HepG2 (cell line): ENCODE data around the gene ETV5. TPM values are rescaled to one million over a fixed set of nuclear protein-coding genes. Genes with fewer than 3 reads are reported as not detected.

ENCODE experiments used
- CEBPB ChIP-seq: IDR thresholded peaks from 2 replicates; pipeline ENCODE4 v1.6.1; 2011; ENCODE audit warnings: low read depth, low read length, improper control_type of control experiment, borderline replicate concordance
- FOSL2 ChIP-seq: sonication (generic); formaldehyde crosslinking; IDR thresholded peaks from 2 replicates; pipeline ENCODE4 v1.4.0; 2020; ENCODE audit warnings: missing genetic modification reagents
- MTF2 ChIP-seq: sonication (generic); formaldehyde crosslinking; IDR thresholded peaks from 2 replicates; pipeline ENCODE4 v1.5.0; 2020; ENCODE audit warnings: missing genetic modification reagents, borderline replicate concordance
- NR0B2 ChIP-seq: sonication (generic); formaldehyde crosslinking; IDR thresholded peaks from 2 replicates; pipeline ENCODE4 v1.4.0; 2020; ENCODE audit warnings: mild to moderate bottlenecking, missing genetic modification reagents
- PLRG1 ChIP-seq: fragments of 450-650 bp; conservative IDR thresholded peaks from 2 replicates; pipeline ENCODE4 v1.6.1; 2016
- RAD21 ChIP-seq: fragments of 450-650 bp; formaldehyde crosslinking; IDR thresholded peaks from 2 replicates; pipeline ENCODE4 v1.5.0; 2020; ENCODE audit warnings: mild to moderate bottlenecking
- SPEN ChIP-seq: sonication (generic); formaldehyde crosslinking; IDR thresholded peaks from 2 replicates; pipeline ENCODE4 v1.5.1; 2020; ENCODE audit warnings: low read depth, mild to moderate bottlenecking, missing genetic modification reagents
- TCF7L2 ChIP-seq: IDR thresholded peaks from 2 replicates; pipeline ENCODE4 v1.6.1; 2011; ENCODE audit warnings: mild to moderate bottlenecking, low read depth, low read length, moderate library complexity
- THYN1 ChIP-seq: sonication (generic); formaldehyde crosslinking; IDR thresholded peaks from 2 replicates; pipeline ENCODE4 v1.8.1; 2023; ENCODE audit warnings: low read depth, mild to moderate bottlenecking, moderate library complexity, missing genetic modification reagents, borderline replicate concordance
- TSC22D2 ChIP-seq: sonication (generic); formaldehyde crosslinking; IDR thresholded peaks from 2 replicates; pipeline ENCODE4 v1.5.1; 2020; ENCODE audit warnings: missing genetic modification reagents, mild to moderate bottlenecking, borderline replicate concordance
- ZNF138 ChIP-seq: sonication (generic); formaldehyde crosslinking; IDR thresholded peaks from 2 replicates; pipeline ENCODE4 v1.5.0; 2020; ENCODE audit warnings: mild to moderate bottlenecking, low read depth, missing genetic modification reagents
- ZNF280D ChIP-seq: sonication (generic); formaldehyde crosslinking; IDR thresholded peaks from 2 replicates; pipeline ENCODE4 v1.5.1; 2020; ENCODE audit warnings: mild to moderate bottlenecking, missing genetic modification reagents
- ZNF34 ChIP-seq: sonication (generic); formaldehyde crosslinking; IDR thresholded peaks from 2 replicates; pipeline ENCODE4 v1.4.0; 2020; ENCODE audit warnings: mild to moderate bottlenecking, missing genetic modification reagents, borderline replicate concordance
- ZNF407 ChIP-seq: sonication (generic); formaldehyde crosslinking; IDR thresholded peaks from one replicate; pipeline ENCODE4 v1.5.1; 2020; ENCODE audit warnings: mild to moderate bottlenecking, missing genetic modification reagents; ENCODE audit errors: not compliant biosample characterization
- ZNF639 ChIP-seq: conservative IDR thresholded peaks from 2 replicates; pipeline ENCODE4 v1.6.1; 2018; ENCODE audit warnings: missing genetic modification reagents
- ZNF761 ChIP-seq: sonication (generic); formaldehyde crosslinking; conservative IDR thresholded peaks from 2 replicates; pipeline ENCODE4 v1.4.0; 2020; ENCODE audit warnings: mild to moderate bottlenecking, missing genetic modification reagents
- ZNF777 ChIP-seq: sonication (generic); formaldehyde crosslinking; IDR thresholded peaks from 2 replicates; pipeline ENCODE4 v1.4.0; 2020; ENCODE audit warnings: missing genetic modification reagents
- polyA plus RNA-seq, 8 experiments: library from polyadenylated mRNA; depleted of rRNA in 3 of 8; stranded (reverse) in 7 of 8; unstranded in 1 of 8; fragments of >200 nt; fragmentation: Illumina TruSeq in 4 of 8; extraction: Trizol in 4 of 8; gene quantifications; 2 replicates each; pipeline versions ENCODE4 v1.2.1 to v1.2.3, GENCODE V29; 2011 to 2016; ENCODE audit warnings: low read depth in 4 of 8, missing spikeins in 1 of 8, mixed read lengths in 1 of 8; ENCODE audit not compliant: insufficient read depth in 1 of 8
- total RNA-seq, 5 experiments: library from RNA; depleted of rRNA; stranded (reverse); fragments of >200 nt; fragmentation: Illumina TruSeq; extraction: Trizol; gene quantifications; 2 replicates each; pipeline ENCODE4 v1.2.3, GENCODE V29; 2016; ENCODE audit warnings: low read depth in 1 of 5

The ETV5 gene
- total and polyA plus RNA-seq, 2 of the 13 experiments (the other 11 are each of a cell fraction or from before 2014, with no cell fraction given) = 52.9 to 57.2 TPM

GRCh38 chr3:186002884-186003472, 105.9 kb downstream of the ETV5 start (continued):
- TF ChIP-seq ZNF407 (CRISPR knock-in tag) = no peak
- TF ChIP-seq ZNF34 (CRISPR knock-in tag) = no peak
- no peak for TF ChIP-seq CEBPB
- peak; percentile 56 for TF ChIP-seq FOSL2 (CRISPR knock-in tag)
- TF ChIP-seq ZNF761 (CRISPR knock-in tag) = no peak
- TF ChIP-seq MTF2 (CRISPR knock-in tag) = no peak
- no peak for TF ChIP-seq TSC22D2 (CRISPR knock-in tag)
- TF ChIP-seq ZNF280D (CRISPR knock-in tag) = no peak
- no peak for TF ChIP-seq ZNF777 (CRISPR knock-in tag)
- no peak for TF ChIP-seq ZNF639 (CRISPR knock-in tag)
- TF ChIP-seq RAD21 (CRISPR knock-in tag) = 0 out of 2 replicates have a peak, but pooled peaks have one; percentile 24
- TF ChIP-seq SPEN (CRISPR knock-in tag) = no peak
- no peak for TF ChIP-seq NR0B2 (CRISPR knock-in tag)
- no peak for TF ChIP-seq TCF7L2
- TF ChIP-seq PLRG1 = no peak
- TF ChIP-seq ZNF138 (CRISPR knock-in tag) = no peak
- no peak for TF ChIP-seq THYN1 (CRISPR knock-in tag)
